MCF 10A (cell line): ENCODE results near the gene SLC22A23. TPM values are rescaled to one million over a fixed set of nuclear protein-coding genes. Genes with fewer than 3 reads are reported as not detected.
"Not testable (repeated sequence)": the region's sequence is repeated elsewhere in the genome, so short reads cannot be mapped to it uniquely, and the experiment has no call there.

Experiments
- BruUV-seq: library from RNA; stranded (reverse); fragments of 400-500 nt; replicated peaks from 2 replicates; lab custom pipeline; 2021; lab: Mats Ljungman, UMichigan
- CTCF ChIA-PET: fragments of 300-600 bp; sonication (Branson Sonifier 250); formaldehyde crosslinking; extraction: SDS; loops from one replicate; lab custom pipeline; 2021; ENCODE audit warnings: antibody characterized with exemption, inconsistent platforms; lab: Yijun Ruan, JAX
- POLR2A ChIA-PET: fragments of 300-600, 350-650 bp; sonication (Branson Sonifier 250); formaldehyde crosslinking; extraction: SDS; loops from one replicate; lab custom pipeline; 2020; ENCODE audit warnings: antibody characterized with exemption, inconsistent platforms; lab: Yijun Ruan, JAX
- DNase-seq: peaks from one replicate; pipeline ENCODE4 v3.0.0-alpha.2; 2018; ENCODE audit not compliant: unreplicated experiment
- H3K27ac Mint-ChIP-seq: one replicate; pipeline ENCODE4 v1.8.0; 2022; ENCODE audit warnings: mild to moderate bottlenecking, low read depth, mixed read lengths; ENCODE audit not compliant: unreplicated experiment
- H3K27me3 Mint-ChIP-seq: one replicate; pipeline ENCODE4 v1.8.0; 2022; ENCODE audit warnings: mixed read lengths; ENCODE audit not compliant: insufficient read depth, unreplicated experiment
- H3K36me3 Mint-ChIP-seq: one replicate; pipeline ENCODE4 v1.8.0; 2022; ENCODE audit warnings: mild to moderate bottlenecking, moderate library complexity, mixed read lengths; ENCODE audit not compliant: insufficient read depth, unreplicated experiment
- H3K4me1 Mint-ChIP-seq: one replicate; pipeline ENCODE4 v1.8.0; 2022; ENCODE audit warnings: mixed read lengths; ENCODE audit not compliant: insufficient read depth, unreplicated experiment
- H3K4me3 Mint-ChIP-seq: one replicate; pipeline ENCODE4 v1.8.0; 2022; ENCODE audit warnings: mild to moderate bottlenecking, moderate library complexity, mixed read lengths; ENCODE audit not compliant: unreplicated experiment
- H3K9me3 Mint-ChIP-seq: one replicate; pipeline ENCODE4 v1.8.0; 2022; ENCODE audit warnings: mixed read lengths; ENCODE audit not compliant: unreplicated experiment
- intact Hi-C: fragments of 100-400 bp; cut with micrococcal nuclease; formaldehyde crosslinking; loops from 2 replicates; pipeline ENCODE4 v1.14.1; 2022
- total RNA-seq: library from RNA; stranded (reverse); gene quantifications from 2 replicates; pipeline ENCODE4 v1.2.3, GENCODE V29; 2022
- TF ChIP-seq, protein P1 (sequence below): fragments of 200-600 bp; IDR thresholded peaks from one replicate; pipeline ENCODE4 v1.8.0; 2022; ENCODE audit warnings: antibody characterized with exemption, mild to moderate bottlenecking; ENCODE audit not compliant: unreplicated experiment

SLC22A23 gene
- total RNA-seq, 1 experiment from 2014 or later: 11.9 TPM

GRCh38 chr6:3244003-3244831, 212.6 kb downstream of the SLC22A23 start:
- H3K36me3 Mint-ChIP-seq: no peaks in the 10 kb centered on the region
- intact Hi-C loops: no loop called here
- no peak overlapping the region for H3K27ac Mint-ChIP-seq
- TF ChIP-seq, protein P1, sequence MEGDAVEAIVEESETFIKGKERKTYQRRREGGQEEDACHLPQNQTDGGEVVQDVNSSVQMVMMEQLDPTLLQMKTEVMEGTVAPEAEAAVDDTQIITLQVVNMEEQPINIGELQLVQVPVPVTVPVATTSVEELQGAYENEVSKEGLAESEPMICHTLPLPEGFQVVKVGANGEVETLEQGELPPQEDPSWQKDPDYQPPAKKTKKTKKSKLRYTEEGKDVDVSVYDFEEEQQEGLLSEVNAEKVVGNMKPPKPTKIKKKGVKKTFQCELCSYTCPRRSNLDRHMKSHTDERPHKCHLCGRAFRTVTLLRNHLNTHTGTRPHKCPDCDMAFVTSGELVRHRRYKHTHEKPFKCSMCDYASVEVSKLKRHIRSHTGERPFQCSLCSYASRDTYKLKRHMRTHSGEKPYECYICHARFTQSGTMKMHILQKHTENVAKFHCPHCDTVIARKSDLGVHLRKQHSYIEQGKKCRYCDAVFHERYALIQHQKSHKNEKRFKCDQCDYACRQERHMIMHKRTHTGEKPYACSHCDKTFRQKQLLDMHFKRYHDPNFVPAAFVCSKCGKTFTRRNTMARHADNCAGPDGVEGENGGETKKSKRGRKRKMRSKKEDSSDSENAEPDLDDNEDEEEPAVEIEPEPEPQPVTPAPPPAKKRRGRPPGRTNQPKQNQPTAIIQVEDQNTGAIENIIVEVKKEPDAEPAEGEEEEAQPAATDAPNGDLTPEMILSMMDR: no peak
- no peak overlapping the region for H3K4me3 Mint-ChIP-seq
- ChIA-PET CTCF (interaction anchor here (1.0 kb wide), 2 partner anchors 8 to 25 kb away, joined by 4 read pairs; no protein-coding TSS in a partner anchor), POLR2A (interaction anchor here (1.8 kb wide), 1 partner anchor 48 kb away, joined by 3 read pairs; no protein-coding TSS in a partner anchor)
- BruUV-seq: no TSS peak
- H3K4me1 Mint-ChIP-seq: peaks cover 8% of the 10 kb centered on the region
- H3K9me3 Mint-ChIP-seq: peaks cover 7% of the 10 kb centered on the region
- H3K27me3 Mint-ChIP-seq: no peaks in the 10 kb centered on the region
- peak; percentile 50 for DNase-seq

DNA sequence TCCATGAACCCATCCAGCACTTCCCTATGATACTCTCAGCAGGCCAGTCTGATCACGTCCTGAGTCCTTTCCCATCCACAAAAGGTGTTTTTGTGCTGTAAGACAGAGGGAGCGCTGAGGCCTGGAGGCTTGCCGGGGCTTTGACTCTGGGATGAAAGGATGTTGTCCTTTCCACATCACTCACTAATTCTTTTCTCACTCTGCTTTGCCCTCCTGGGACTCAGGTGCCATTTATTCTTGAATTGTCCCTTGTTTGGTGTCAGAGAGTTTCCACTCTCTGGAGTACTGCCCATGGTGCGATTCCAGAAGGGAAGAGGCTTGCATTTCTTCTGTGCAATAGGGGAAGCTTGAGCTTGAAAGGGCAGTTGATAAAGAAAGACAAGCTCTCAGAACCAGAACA, 214.1 kb downstream of the SLC22A23 start:
- ChIA-PET POLR2A (interaction anchor here (0.6 kb wide), 1 partner anchor 17 kb away, joined by 3 read pairs; no protein-coding TSS in a partner anchor), CTCF (interaction anchor here (0.6 kb wide), 1 partner anchor 539 kb away, joined by 3 read pairs; no protein-coding TSS in a partner anchor)
- Mint-ChIP-seq H3K4me3 (no peak overlapping the region), H3K36me3 (no peaks in the 10 kb centered on the region), H3K27me3 (no peaks in the 10 kb centered on the region), H3K27ac (no peak overlapping the region), H3K4me1 (peaks cover 7% of the 10 kb centered on the region), H3K9me3 (peaks cover 7% of the 10 kb centered on the region)
- TF ChIP-seq, protein P1: no peak
- no TSS peak for BruUV-seq
- intact Hi-C loops: no loop called here
- DNase-seq: no peak

GRCh38 chr6:3241745-3242144, 215.1 kb downstream of the SLC22A23 start:
- H3K4me3 Mint-ChIP-seq, H3K4me1 Mint-ChIP-seq, intact Hi-C loops, H3K27me3 Mint-ChIP-seq, H3K27ac Mint-ChIP-seq, H3K36me3 Mint-ChIP-seq, H3K9me3 Mint-ChIP-seq, DNase-seq, BruUV-seq, POLR2A ChIA-PET: not testable (repeated sequence)
- CTCF ChIA-PET: interaction anchor here (0.7 kb wide), 1 partner anchor 241 kb away, joined by 6 read pairs; no protein-coding TSS in a partner anchor

GRCh38 chr6:3240595-3240994, 216.3 kb downstream of the SLC22A23 start:
- ChIA-PET POLR2A (interaction anchor here (0.7 to 0.9 kb wide), 2 partner anchors 10 to 11 kb away, joined by 3 read pairs; no protein-coding TSS in a partner anchor), CTCF (no interaction called here)
- Mint-ChIP-seq H3K27ac (no peak overlapping the region), H3K27me3 (no peaks in the 10 kb centered on the region), H3K36me3 (no peaks in the 10 kb centered on the region), H3K4me1 (peaks cover 7% of the 10 kb centered on the region), H3K4me3 (no peak overlapping the region), H3K9me3 (peaks cover 7% of the 10 kb centered on the region)
- TF ChIP-seq, protein P1: no peak
- intact Hi-C loops: no loop called here
- BruUV-seq: no TSS peak
- DNase-seq: no peak
